Neural progenitor cell (in vitro differentiated cells): Measurements from ENCODE around the gene BMERB1. TPM values are rescaled to one million over a fixed set of nuclear protein-coding genes. Genes with fewer than 3 reads are reported as not detected.

Experiments used
- DNase-seq: peaks from one replicate; pipeline ENCODE4 v3.0.0-alpha.2; 2016; ENCODE audit warnings: low spot score
- H2AFZ ChIP-seq: fragments of 200-600 bp; sonication (generic); replicated peaks from 2 replicates; pipeline ENCODE4 v1.6.1; 2016; ENCODE audit warnings: antibody characterized with exemption
- H3F3A ChIP-seq: fragments of 200-600 bp; sonication (generic); 2 replicates; pipeline ENCODE4 v1.6.1; 2016; ENCODE audit warnings: antibody characterized with exemption, low read depth
- H3K27ac ChIP-seq: fragments of 200-600 bp; sonication (generic); 2 replicates; pipeline ENCODE4 v1.5.1; 2016; ENCODE audit warnings: mild to moderate bottlenecking
- H3K27me3 ChIP-seq: fragments of 200-600 bp; sonication (generic); 2 replicates; pipeline ENCODE4 v1.6.1; 2016; ENCODE audit warnings: mild to moderate bottlenecking, moderate library complexity
- H3K36me3 ChIP-seq: fragments of 200-600 bp; sonication (generic); 2 replicates; pipeline ENCODE4 v1.5.1; 2016
- H3K4me1 ChIP-seq: fragments of 200-600 bp; sonication (generic); 2 replicates; pipeline ENCODE4 v1.6.1; 2016; ENCODE audit warnings: mixed run types
- H3K4me2 ChIP-seq: fragments of 200-600 bp; sonication (generic); 2 replicates; pipeline ENCODE4 v1.6.1; 2016
- H3K4me3 ChIP-seq: fragments of 200-600 bp; sonication (generic); 2 replicates; pipeline ENCODE4 v1.5.1; 2016
- H3K79me2 ChIP-seq: fragments of 200-600 bp; sonication (generic); 2 replicates; pipeline ENCODE4 v1.6.1; 2016; ENCODE audit warnings: low read depth
- H3K9ac ChIP-seq: fragments of 200-600 bp; sonication (generic); 2 replicates; pipeline ENCODE4 v1.6.1; 2016
- H3K9me3 ChIP-seq: fragments of 200-600 bp; sonication (generic); 2 replicates; pipeline ENCODE4 v1.5.1; 2016; ENCODE audit warnings: low read depth
- H4K20me1 ChIP-seq: fragments of 200-600 bp; sonication (generic); 2 replicates; pipeline ENCODE4 v1.6.1; 2016; ENCODE audit warnings: low read depth
- H3K27ac Mint-ChIP-seq: 3 replicates; pipeline ENCODE4 v1.8.0; 2021; ENCODE audit warnings: mixed read lengths
- H3K27me3 Mint-ChIP-seq: 2 replicates; pipeline ENCODE4 v1.8.0; 2022; ENCODE audit warnings: low read depth, mild to moderate bottlenecking, inconsistent platforms, moderate library complexity, mixed read lengths; ENCODE audit not compliant: insufficient read depth
- H3K36me3 Mint-ChIP-seq: 3 replicates; pipeline ENCODE4 v1.8.0; 2021; ENCODE audit warnings: mixed read lengths
- H3K4me1 Mint-ChIP-seq: 3 replicates; pipeline ENCODE4 v1.8.0; 2021; ENCODE audit warnings: mixed read lengths
- H3K4me3 Mint-ChIP-seq: 3 replicates; pipeline ENCODE4 v1.8.0; 2021; ENCODE audit warnings: mild to moderate bottlenecking, moderate library complexity, mixed read lengths
- H3K9me3 Mint-ChIP-seq: 3 replicates; pipeline ENCODE4 v1.8.0; 2020; ENCODE audit warnings: mixed read lengths
- EZH2 ChIP-seq: fragments of 200-600 bp; sonication (generic); IDR thresholded peaks from 2 replicates; pipeline ENCODE4 v1.6.1; 2017; ENCODE audit warnings: antibody characterized with exemption, mild to moderate bottlenecking, moderate library complexity
- EZH2phosphoT487 ChIP-seq: fragments of 200-600 bp; sonication (generic); IDR thresholded peaks from 2 replicates; pipeline ENCODE4 v1.6.1; 2017; ENCODE audit warnings: antibody characterized with exemption
- total RNA-seq: library from RNA; depleted of rRNA; stranded (reverse); fragments of >200 nt; gene quantifications from 2 replicates; pipeline ENCODE4 v1.2.3, GENCODE V29; 2015; ENCODE audit warnings: low replicate concordance
- TF ChIP-seq, protein P1 (sequence below): fragments of 200-600 bp; sonication (generic); IDR thresholded peaks from 2 replicates; pipeline ENCODE4 v1.5.1; 2017; ENCODE audit warnings: antibody characterized with exemption, mild to moderate bottlenecking

Gene BMERB1
- total RNA-seq, 1 donor from 2014 or later, result 39.0 TPM

GRCh38 chr16:15621889-15622288 is 187.5 kb downstream of the BMERB1 start:
- no peaks in the 10 kb centered on the region for H3K9me3 Mint-ChIP-seq
- H3K27me3 Mint-ChIP-seq, result peaks cover 5% of the 10 kb centered on the region
- peaks cover 3% of the 10 kb centered on the region for H3K36me3 ChIP-seq
- no peak overlapping the region for H3K4me3 ChIP-seq
- no peaks in the 10 kb centered on the region for H4K20me1 ChIP-seq
- no peak for TF ChIP-seq EZH2phosphoT487
- TF ChIP-seq, protein P1, sequence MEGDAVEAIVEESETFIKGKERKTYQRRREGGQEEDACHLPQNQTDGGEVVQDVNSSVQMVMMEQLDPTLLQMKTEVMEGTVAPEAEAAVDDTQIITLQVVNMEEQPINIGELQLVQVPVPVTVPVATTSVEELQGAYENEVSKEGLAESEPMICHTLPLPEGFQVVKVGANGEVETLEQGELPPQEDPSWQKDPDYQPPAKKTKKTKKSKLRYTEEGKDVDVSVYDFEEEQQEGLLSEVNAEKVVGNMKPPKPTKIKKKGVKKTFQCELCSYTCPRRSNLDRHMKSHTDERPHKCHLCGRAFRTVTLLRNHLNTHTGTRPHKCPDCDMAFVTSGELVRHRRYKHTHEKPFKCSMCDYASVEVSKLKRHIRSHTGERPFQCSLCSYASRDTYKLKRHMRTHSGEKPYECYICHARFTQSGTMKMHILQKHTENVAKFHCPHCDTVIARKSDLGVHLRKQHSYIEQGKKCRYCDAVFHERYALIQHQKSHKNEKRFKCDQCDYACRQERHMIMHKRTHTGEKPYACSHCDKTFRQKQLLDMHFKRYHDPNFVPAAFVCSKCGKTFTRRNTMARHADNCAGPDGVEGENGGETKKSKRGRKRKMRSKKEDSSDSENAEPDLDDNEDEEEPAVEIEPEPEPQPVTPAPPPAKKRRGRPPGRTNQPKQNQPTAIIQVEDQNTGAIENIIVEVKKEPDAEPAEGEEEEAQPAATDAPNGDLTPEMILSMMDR, result no peak
- H3K27ac Mint-ChIP-seq, result no peak overlapping the region
- no peaks in the 10 kb centered on the region for H3K79me2 ChIP-seq
- no peak overlapping the region for H3K4me3 Mint-ChIP-seq
- no peak overlapping the region for H3K4me2 ChIP-seq
- no peak overlapping the region for H3K9ac ChIP-seq
- no peak for DNase-seq
- H3F3A ChIP-seq, result no peaks in the 10 kb centered on the region
- H3K27ac ChIP-seq, result no peak overlapping the region
- H3K36me3 Mint-ChIP-seq, result peaks cover 35% of the 10 kb centered on the region
- no peak overlapping the region for H2AFZ ChIP-seq
- peaks cover 3% of the 10 kb centered on the region for H3K4me1 Mint-ChIP-seq
- H3K27me3 ChIP-seq, result no peaks in the 10 kb centered on the region
- H3K4me1 ChIP-seq, result no peaks in the 10 kb centered on the region
- no peaks in the 10 kb centered on the region for H3K9me3 ChIP-seq

GRCh38 chr16:15631730-15632409 is 197.5 kb downstream of the BMERB1 start:
- Mint-ChIP-seq H3K9me3 (no peaks in the 10 kb centered on the region), H3K27ac (no peak overlapping the region), H3K4me1 (no peaks in the 10 kb centered on the region), H3K4me3 (no peak overlapping the region), H3K36me3 (peaks cover 15% of the 10 kb centered on the region), H3K27me3 (no peaks in the 10 kb centered on the region)
- Histone ChIP-seq H3K4me2 (no peak overlapping the region), H3K27me3 (no peaks in the 10 kb centered on the region), H3K27ac (no peak overlapping the region), H3F3A (no peaks in the 10 kb centered on the region), H3K9me3 (no peaks in the 10 kb centered on the region), H3K4me3 (no peak overlapping the region), H3K9ac (no peak overlapping the region), H3K4me1 (no peaks in the 10 kb centered on the region), H3K79me2 (no peaks in the 10 kb centered on the region), H3K36me3 (peaks cover 10% of the 10 kb centered on the region), H2AFZ (no peak overlapping the region), H4K20me1 (no peaks in the 10 kb centered on the region)
- no peak for TF ChIP-seq EZH2
- TF ChIP-seq, protein P1, result no peak
- TF ChIP-seq EZH2phosphoT487, result no peak
- DNase-seq, result no peak

DNA sequence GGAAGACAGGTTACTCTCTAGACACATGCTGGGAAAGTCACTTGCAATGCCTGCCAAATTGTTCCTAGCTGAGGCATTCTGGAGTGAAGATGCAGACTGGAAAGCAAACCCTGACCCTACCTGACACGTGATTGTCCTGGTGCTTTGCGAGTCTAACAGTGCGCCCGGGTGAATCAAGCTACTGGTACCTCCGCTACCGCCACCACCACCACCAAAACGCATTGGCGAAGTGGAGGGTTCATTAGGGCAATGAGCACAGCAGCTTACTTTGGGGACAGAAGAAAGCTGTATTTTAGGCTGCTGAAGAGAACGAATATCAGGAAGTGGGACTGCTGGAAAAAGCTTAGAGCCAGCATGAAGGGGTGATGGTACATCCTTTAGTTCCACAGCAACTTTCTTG is 201.5 kb downstream of the BMERB1 start:
- Histone ChIP-seq H4K20me1 (no peaks in the 10 kb centered on the region), H3K27me3 (no peaks in the 10 kb centered on the region), H2AFZ (no peak overlapping the region), H3F3A (no peaks in the 10 kb centered on the region), H3K79me2 (peaks cover 24% of the 10 kb centered on the region), H3K4me2 (no peak overlapping the region), H3K9me3 (no peaks in the 10 kb centered on the region), H3K4me1 (no peaks in the 10 kb centered on the region), H3K27ac (no peak overlapping the region), H3K9ac (no peak overlapping the region), H3K4me3 (no peak overlapping the region), H3K36me3 (peaks cover 16% of the 10 kb centered on the region)
- no peaks in the 10 kb centered on the region for H3K9me3 Mint-ChIP-seq
- DNase-seq, result no peak
- no peak overlapping the region for H3K27ac Mint-ChIP-seq
- H3K27me3 Mint-ChIP-seq, result no peaks in the 10 kb centered on the region
- H3K4me3 Mint-ChIP-seq, result no peak overlapping the region
- no peaks in the 10 kb centered on the region for H3K4me1 Mint-ChIP-seq
- TF ChIP-seq EZH2phosphoT487, result no peak
- no peak for TF ChIP-seq EZH2
- H3K36me3 Mint-ChIP-seq, result peaks cover 22% of the 10 kb centered on the region

- H3K4me3 ChIP-seq, result no peak overlapping the region
- H2AFZ ChIP-seq, result no peak overlapping the region
- TF ChIP-seq EZH2 (no peak), EZH2phosphoT487 (no peak)
- TF ChIP-seq, protein P1, result no peak
- H3K4me1 Mint-ChIP-seq, result peaks cover 4% of the 10 kb centered on the region
- H3K36me3 Mint-ChIP-seq, result peaks cover 21% of the 10 kb centered on the region
- H3K27me3 Mint-ChIP-seq, result no peaks in the 10 kb centered on the region
- H3K4me3 Mint-ChIP-seq, result no peak overlapping the region
- H3K9me3 Mint-ChIP-seq, result no peaks in the 10 kb centered on the region
- peaks cover 29% of the 10 kb centered on the region for H3K79me2 ChIP-seq
- H3K4me1 ChIP-seq, result peaks cover 4% of the 10 kb centered on the region
- H3K27ac Mint-ChIP-seq, result no peak overlapping the region
- H3K27me3 ChIP-seq, result no peaks in the 10 kb centered on the region
- H3K36me3 ChIP-seq, result peaks cover 16% of the 10 kb centered on the region
- no peak for DNase-seq
- no peak overlapping the region for H3K9ac ChIP-seq
- peaks cover 4% of the 10 kb centered on the region for H4K20me1 ChIP-seq
- no peaks in the 10 kb centered on the region for H3F3A ChIP-seq
- no peak overlapping the region for H3K27ac ChIP-seq
- no peak overlapping the region for H3K4me2 ChIP-seq
- H3K9me3 ChIP-seq, result no peaks in the 10 kb centered on the region
These were observed 202.0 kb downstream of the BMERB1 start for GRCh38 chr16:15636392-15636873.
